GM12874 (cell line): ENCODE data around the gene UNC45B.

Experiments used
- TF ChIP-seq, protein P1 (sequence below): IDR thresholded peaks from 2 replicates; pipeline ENCODE4 v1.5.1; 2011; ENCODE audit warnings: low read depth, mild to moderate bottlenecking, control low read depth, low read length, moderate library complexity; ENCODE audit not compliant: insufficient read depth

The UNC45B gene

GRCh38 chr17:35161281-35161761 is 13.7 kb downstream of the UNC45B start:
- TF ChIP-seq, protein P1, sequence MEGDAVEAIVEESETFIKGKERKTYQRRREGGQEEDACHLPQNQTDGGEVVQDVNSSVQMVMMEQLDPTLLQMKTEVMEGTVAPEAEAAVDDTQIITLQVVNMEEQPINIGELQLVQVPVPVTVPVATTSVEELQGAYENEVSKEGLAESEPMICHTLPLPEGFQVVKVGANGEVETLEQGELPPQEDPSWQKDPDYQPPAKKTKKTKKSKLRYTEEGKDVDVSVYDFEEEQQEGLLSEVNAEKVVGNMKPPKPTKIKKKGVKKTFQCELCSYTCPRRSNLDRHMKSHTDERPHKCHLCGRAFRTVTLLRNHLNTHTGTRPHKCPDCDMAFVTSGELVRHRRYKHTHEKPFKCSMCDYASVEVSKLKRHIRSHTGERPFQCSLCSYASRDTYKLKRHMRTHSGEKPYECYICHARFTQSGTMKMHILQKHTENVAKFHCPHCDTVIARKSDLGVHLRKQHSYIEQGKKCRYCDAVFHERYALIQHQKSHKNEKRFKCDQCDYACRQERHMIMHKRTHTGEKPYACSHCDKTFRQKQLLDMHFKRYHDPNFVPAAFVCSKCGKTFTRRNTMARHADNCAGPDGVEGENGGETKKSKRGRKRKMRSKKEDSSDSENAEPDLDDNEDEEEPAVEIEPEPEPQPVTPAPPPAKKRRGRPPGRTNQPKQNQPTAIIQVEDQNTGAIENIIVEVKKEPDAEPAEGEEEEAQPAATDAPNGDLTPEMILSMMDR: no peak

- TF ChIP-seq, protein P1: no peak
These were observed 15.1 kb downstream of the UNC45B start for GRCh38 chr17:35162755-35163154.

DNA sequence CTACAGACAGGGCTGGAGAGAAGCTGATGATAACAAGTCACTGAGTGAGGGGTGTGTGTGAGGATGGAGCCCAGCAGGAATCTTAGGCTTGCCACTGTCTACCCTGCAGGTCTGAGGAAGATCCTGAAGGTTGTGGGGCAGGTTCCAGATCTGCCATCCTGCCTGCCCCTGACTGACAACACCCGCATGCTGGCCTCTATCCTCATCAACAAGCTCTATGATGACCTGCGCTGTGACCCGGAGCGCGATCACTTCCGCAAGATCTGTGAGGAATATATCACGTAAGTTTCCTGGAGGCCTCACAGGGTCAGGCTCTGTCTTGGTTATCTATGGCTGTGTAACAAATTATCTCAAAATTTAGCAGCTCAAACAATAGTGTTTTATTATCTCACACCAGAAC is 16.3 kb downstream of the UNC45B start:
- TF ChIP-seq, protein P1: no peak

- TF ChIP-seq, protein P1: no peak
These were observed 17.1 kb downstream of the UNC45B start for GRCh38 chr17:35164716-35165115.

- TF ChIP-seq, protein P1: no peak
These were observed 18.9 kb downstream of the UNC45B start for GRCh38 chr17:35166526-35166925.

- TF ChIP-seq, protein P1: no peak
These were observed 19.4 kb downstream of the UNC45B start for GRCh38 chr17:35167046-35167445.

DNA sequence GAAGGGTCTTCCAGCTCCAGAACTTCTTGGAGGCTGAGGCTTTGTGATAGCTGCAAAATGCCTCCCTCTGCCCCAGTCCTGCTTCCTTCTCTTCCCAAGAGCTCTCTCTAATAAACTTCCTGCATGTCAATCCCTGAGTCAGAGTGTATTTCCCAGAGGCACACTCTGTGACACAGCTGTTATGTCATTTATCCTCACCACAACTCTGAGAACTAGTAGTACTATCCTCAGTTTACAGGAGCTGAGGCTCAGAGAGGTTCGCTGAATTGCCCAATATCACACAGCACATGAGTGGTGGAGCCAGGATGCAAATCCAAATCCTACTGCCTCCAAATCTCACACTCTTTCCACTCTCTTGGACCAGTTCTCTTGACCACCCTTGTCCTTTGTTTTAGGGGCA is 20.0 kb downstream of the UNC45B start:
- TF ChIP-seq, protein P1: no peak

- TF ChIP-seq, protein P1: no peak
These were observed 22.3 kb downstream of the UNC45B start for GRCh38 chr17:35169835-35170363.
